CD4-positive, alpha-beta T cell treated with Interleukin-15 for 1 hour (primary cell): Measurements from ENCODE around the gene ATXN1.

Experiments
- DNase-seq: peaks from one replicate; pipeline ENCODE4 v3.0.0-alpha.2; 2020

The ATXN1 gene

DNA sequence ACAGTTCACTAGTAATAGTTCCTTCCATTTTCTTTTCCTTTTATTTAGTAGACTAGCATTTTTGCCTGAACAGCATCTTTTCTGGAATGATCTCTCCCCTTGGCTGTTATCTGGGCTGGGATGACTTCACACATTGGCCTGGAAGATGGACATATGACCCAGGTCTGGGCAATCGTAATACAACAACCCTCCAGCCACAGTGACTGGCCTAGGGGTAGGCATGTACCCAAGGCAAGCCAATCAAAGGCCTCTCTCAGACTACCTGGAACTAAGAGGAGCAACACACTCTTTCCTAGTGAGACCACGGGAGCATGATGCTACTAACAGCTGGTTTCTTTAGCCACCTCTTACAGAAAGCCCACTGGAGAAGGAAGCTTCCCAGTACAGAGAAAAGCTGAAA is 270.6 kb downstream of the ATXN1 start:
- no peak for DNase-seq

DNA sequence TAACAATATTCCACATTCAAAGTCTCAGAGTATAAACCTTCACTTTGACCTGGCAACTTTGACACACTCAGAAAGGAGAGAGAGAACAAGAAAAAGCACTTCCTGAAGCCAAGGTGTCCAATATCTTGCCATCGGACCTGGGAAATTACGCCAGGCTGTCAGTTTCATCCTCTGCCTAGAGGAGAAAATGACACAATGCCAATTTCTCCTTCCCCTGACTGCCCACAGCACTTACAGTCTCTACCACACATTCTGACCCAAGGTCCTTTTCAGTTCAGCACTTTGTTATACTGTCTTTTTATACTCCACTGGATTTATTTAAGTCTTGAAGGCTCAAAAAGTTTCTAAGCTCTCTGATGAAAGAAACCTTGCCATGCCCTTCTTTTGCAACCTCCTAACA is 272.4 kb downstream of the ATXN1 start:
- DNase-seq, result no peak

DNA sequence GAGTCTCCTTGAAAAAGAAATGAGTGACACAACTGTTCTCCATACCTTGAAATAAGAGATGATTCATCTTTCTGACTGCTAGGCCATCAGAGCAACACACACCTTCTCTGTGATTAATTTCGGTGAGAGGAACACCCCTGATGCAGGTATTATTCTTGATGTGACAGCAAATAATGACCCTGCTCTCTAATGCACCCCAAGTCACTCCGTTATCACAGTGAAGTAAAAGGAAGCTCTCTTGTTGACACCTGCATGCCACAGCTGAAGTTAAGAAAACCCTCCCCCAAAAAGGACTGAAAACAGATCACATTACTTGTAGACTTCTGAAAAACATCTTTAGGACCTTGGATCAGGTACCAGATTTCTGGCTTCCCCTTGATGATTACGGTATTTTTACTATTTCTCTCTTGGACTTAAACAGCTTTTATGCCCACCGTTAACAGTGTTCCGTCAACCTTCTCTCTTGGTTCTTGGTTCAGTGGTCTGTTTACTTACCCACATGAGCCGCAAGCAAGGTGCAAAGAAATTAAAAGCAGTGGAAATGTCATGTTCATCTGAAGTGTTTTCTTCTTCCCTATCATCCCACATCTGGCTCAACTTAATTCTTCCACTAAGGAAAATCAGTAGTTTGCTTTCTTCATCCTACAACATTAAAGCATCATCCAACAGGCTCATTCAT is 273.1 kb downstream of the ATXN1 start:
- no peak for DNase-seq

DNA sequence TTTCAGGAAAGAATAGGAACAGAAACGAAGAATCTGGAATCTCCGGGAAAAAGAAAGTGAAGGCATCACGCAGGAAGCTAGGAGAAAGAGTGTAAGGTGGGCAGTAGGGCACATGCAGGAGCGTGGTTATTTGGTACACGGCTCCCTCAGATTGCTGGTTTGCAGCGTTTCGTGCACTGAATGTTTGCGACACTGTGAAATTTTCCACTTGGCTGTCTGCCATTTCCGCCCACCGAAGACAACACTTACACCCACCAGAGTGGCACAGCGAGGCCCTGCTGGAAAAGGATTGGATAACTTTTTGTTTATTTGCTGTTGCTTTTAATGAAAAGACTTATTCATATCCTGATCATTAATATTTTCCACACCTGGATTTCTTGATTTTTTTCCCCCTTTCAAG is 274.6 kb downstream of the ATXN1 start:
- peak; percentile 30 for DNase-seq

DNA sequence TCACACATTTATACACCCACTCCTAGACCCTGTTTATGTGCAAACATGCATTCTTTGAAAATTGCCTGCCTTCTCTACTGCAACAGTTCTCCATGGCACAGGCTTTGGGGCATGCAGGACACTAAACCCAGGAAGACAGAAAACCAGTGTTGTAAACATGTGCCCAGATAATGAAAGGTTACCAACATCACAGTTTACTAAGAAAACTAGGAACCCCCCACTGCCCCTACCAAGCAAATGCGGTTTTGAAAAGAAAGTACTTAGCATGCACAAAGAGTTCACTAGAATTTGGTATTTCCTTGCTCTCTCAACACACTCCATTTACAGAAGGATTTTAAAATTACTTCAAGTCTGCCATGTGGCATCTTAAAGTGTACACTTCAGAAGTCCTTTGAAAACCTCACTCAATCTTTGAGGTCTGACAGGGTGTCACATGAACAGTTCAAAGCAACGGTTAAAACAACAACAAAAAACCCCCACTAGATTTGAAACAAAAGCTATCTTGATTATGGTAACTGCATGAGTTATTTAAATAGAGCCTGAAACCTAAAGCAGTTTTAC is 277.9 kb downstream of the ATXN1 start:
- peak; percentile 54 for DNase-seq

DNA sequence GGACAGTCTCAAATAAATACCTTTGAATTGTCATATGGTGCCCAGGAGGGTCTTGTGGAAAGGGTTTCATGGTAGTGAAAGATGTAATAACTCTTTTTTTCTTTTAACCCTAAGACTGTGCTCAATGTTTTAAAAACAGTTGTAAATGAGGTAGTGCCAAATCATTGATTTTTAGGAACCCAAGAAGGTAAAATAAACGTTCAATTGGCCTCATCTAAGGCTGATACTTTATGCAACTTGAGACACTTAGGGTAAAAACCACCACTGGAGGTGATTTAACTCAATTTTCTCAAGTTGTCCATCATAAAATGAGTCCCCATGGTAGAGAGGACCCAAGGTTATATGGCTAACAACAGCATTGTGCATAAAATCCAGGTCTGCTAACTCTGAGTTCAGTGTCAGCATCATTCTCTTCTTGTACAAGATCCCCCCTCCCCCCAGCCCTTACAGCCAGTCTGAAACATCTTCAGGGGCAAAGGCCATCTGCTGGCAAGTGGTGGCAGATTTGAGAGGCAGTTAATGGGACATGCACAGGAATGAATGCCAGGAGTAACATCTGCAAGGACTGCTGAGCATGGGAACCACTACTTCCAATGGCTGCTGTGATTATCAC is 278.5 kb downstream of the ATXN1 start:
- no peak for DNase-seq

DNA sequence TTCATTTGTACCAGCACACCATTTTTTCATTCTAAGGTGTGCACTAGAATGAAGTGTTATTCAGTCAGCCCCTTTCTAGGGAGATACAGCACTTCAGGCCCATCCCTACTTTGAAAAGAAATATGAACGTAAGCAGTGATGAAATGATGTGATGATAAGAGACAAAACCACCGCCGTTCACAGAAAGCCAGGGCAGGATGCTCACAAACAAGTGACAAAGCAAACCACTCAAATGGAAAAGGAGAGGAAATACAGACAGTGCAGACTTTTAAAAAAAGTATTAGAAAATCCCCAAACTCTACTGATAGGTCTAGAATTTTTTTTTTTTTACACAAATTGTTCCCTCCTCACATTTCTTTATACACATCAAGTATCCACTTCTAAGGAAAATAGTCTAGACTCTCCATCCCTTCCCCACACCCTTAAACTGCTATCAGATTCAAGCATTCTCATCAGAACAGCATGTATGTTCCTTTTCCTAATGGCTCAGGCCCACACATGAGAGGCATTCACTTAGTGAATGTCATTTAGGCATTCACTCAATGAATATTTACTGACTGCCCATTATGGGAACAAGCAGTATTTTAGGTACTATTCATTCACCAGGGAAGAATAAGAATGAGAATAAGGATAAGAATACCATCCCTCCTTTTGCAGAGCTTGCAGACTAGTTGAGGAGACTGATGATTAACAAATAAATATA is 279.4 kb downstream of the ATXN1 start:
- DNase-seq, result peak; percentile 83

DNA sequence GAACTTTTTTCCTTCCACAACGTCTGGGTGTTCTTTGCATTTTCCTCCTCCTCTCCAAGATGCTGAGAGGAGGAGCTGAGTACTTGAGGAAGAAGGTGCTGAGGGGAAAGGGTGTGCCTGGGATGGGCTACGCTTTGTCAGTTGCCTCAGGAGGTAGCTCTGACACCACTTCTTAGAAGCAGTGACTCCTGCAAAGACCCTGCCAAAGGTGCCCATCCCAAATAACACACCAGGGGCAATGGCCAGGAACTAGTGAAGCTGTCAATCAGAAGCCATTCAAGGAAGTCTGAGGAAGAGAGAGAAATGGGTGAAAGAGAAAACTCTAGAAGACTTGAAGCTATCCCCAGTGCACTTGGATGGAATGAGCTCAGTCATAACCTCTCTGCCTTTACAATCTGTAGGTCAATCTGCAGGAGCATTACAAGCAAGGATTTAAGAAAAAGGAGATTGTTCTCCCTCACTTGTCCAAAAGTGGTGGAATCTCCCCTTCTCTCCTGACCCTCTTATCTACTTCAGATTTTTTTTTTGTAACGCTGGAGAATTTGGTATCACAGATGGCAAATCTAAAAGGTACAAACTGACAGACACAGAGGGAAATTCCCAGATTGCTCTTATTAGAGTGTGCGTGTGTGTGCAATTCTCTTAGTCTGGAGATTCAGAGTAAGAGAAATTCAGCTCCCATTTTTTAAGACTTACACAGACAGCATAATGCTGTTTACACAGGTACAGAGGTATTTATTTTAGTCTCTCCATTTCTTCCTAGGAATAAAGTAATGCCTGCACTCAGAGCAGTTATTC is 280.3 kb downstream of the ATXN1 start:
- DNase-seq, result no peak

DNA sequence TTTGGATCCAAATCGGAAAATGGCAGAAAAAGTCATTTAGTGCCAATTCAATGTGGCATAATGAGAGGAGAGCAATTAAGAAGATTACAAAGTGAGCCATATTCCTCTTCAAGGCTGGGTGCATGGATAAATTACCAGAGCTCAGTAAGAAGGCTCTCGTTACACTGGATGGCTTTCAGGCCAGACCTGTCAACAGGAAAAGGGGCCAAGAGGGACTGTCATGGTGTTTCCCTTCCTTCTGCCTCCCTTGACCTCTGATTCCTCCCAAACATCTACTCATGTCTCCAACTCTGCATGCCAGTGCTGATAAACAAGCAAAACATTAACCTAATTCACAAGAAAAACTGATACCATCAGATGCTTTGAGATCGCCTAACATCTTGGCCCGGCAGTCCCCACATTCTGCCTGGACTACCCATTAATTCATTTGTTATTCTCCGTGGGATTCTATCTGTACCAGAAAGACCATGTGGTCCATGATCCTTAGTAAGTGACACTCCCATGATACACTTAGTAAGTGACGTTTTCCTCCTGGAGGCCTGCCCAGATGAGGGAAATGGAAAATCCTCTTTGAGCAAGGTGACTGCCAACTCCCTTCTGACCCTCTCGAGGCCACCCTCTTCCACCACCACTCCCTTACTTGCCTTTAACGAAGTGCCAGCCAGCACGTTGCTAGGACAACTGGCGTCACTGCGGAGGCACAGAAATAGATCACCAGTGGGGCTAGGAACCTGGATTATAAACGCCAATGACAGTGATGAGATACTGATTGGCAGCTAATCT is 283.7 kb downstream of the ATXN1 start:
- DNase-seq, result no peak

DNA sequence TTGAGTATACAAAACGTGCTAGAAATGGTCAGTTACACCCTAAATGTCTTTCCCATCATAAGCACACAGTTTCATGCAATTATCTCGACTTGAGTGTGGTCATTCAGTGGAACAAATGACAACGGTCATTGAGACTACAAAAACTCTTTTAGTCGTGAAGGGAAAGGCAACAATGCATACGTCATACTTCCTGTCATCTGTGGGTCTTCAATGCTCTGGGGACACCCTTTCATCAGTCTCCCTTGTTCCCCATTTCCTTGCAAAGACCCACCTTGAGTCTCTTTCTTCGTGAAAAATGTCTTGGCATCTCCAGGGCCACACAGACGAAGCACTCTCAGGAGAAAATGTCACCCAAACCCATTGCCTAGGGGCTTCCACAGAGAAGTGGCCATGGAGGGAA is 284.4 kb downstream of the ATXN1 start:
- no peak for DNase-seq

DNA sequence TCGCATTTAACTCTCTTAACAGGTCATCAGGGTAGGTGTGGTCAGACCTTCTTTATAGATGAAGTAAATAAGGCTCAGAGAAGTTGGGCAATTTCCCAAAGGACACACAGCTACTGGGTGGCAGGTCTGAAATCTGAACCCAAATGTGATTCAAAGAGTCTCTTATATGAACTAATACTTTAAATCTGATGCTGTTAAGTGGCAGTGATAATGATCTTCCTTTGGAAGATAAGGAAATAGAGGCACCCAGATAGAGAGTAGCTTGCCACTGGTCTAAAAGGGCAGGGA is 285.8 kb downstream of the ATXN1 start:
- DNase-seq, result no peak

DNA sequence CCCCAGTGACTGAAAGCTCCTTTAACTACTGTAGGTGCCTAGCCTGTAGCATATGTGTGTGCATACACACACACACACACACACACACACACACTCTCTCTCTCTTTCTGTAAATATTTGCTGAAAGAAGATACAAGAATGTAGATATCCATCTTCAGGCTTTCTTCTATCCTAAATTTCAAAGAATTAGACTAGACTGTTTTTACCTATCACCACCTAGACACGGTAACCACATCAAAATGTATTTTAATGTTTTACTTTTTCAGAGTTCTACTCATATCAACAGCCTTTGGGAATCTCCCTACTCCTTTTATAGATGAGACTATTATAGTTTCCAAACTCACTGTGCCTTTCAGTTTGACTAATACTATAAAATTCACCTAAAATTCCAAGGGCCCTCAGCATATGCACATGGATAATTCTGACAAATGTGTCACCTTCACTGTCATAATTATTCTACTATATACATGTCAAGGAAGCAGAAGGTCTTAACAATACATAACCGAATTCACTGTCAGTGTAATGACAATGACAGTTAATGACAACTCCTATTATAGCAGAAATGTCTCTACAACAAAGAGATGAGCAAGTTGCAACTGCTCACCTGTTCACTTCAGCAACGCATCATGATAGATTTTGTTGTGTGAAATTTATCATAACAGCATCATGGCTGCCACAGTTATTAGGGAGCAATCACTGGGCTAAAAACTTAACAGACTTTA is 286.3 kb downstream of the ATXN1 start:
- DNase-seq, result peak; percentile 44

DNA sequence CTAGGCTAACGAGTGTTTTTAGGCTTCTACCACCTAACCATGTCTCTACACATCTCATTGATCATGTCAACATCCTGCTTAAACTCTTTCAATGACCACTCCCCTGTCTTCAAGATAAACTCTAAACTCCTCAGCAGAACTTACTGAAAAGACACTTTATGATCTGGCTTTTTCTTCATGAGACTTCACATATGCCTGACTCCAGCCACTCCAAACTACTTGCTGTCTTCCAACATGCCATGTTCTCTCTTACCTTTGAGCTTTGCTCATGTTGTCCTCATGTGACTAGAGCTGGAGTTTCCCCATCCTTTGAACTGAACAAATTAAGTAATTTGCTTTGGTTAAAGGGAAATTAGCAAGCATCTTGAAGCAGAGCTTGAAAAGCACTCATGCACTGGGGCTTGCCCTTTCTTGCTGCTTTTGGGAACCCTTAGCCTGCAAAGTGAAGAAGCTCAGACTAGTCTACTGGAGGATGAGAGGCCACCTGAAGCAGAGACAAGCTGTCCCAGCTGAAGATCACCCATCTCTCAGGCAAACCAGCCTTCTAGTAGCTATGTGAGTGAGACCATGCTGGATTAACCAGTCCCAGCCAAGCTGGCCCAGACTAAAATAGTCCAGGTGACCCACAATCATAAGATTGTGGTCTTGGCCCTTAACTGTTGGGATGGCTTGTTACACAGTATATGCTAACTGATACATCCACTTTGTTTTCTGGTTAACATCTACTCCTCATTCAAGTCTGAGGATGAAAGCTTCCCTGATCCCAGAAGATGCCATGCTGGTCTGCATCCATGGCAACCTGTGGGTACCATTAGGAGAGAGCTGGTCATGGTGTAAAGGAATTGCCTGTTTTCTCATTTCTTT is 287.1 kb downstream of the ATXN1 start:
- no peak for DNase-seq

DNA sequence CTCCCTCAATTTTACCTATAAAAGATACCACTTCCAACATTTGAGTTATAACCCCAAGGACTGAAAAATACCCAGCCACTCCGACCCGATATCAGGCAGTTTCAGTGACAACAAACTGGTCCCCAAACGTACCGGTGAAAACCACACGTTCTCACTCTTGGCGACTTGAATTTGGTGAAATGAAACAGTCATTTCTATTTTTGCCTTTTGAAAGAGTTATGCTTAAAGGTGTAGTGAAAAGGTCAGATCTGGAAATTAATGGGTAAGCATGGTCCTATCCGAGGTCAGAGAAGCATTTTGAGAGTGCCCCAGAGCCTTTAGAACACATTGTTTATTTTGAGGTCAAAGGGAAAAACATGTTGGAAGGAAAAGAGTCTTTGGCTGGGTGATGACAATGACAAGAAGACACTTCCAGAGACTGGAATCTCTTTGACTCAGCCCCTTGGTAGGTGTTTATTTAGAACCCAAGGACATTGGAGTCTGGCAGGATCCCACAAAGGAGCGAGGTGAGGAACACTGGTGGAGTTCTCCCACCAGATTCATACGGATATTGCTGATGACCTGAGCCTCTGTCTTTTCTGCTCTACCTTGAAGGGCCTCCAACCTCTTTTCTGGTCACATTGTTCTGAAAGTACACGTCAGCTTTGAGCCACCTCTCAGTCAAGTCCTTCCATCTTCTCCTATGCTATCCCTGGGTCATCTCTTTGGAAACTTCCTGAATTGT is 287.9 kb downstream of the ATXN1 start:
- DNase-seq, result no peak

DNA sequence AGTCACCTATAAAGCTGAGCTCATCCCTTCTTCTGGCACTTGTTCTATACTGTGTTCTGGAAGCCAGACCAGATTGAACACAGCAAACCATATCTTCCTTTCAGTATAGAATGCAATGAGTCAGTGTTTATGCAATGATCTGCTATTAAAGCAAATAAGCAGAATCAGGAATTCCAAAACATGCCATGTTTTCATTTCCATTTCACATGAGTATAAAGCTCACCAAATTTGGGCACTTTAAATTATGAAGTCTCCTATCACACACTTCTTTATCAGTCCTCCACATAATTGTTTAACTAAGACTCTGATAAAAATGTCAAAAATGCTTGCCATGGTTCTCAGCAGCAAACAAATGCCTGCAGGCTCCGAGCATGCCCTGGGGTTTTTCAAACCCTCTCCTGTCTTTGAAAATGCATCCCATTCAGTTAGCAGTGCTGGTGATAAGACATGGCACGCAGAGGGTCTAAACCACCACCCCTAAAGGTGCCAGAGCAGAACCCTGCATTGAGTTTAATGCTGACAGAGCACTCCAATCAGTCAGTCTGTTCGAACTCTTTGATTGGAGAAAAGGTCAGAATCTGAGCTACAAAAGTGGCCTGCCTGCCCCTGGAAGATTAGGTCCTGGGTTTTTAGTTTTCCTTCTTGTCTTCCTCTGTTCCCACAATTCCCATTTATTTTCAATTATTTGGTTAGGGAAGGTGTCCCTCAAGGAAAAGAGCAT is 288.8 kb downstream of the ATXN1 start:
- no peak for DNase-seq

DNA sequence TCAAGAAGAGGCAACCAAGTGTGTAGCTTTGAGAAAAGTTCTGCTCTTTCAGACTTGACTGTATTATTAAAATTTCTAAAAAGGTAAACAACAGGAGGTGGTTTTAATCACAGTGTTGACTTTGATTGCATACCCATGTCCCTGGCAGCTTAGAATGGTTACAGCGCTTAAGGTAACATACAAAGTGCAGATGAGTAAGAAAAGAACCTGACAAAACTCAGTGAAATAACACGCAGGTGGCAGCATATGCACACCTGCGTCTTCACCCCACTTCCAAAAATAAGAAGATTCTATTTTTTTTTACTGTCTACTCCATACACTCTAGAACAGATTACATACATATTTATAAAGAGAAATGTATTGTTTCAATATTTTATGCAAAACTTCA is 289.4 kb downstream of the ATXN1 start:
- DNase-seq, result no peak

DNA sequence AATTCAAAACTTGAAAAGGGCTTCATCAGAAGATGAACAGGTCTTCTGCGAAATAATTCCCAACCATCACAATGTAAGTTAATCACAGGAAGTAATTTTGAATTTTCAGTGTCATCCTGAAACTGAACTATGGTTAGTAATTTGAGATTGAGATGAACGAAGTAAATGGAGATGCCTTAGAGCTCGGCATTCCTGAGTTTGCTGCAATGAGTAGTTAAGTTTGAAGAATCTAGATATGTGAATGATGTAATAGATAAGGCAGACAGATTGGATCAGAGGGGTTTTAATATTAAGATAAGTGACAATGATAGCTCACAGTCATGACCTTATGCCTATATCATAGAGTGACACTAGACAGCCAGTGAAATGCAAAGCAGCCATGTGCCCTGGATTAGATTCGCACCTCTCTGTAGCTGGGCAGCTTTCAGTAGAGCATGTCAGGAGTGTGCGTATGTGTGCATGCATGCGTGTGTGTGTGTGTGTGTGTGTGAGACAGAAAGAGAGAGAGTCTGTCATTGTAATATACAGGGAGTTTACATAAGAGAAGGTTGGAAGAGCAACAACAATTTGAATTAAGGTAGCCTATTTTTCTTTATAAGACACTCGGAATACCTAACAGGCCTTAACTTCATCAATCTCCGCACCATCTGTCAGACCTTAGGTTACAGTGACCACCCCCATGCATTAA is 289.9 kb downstream of the ATXN1 start:
- peak; percentile 45 for DNase-seq

DNA sequence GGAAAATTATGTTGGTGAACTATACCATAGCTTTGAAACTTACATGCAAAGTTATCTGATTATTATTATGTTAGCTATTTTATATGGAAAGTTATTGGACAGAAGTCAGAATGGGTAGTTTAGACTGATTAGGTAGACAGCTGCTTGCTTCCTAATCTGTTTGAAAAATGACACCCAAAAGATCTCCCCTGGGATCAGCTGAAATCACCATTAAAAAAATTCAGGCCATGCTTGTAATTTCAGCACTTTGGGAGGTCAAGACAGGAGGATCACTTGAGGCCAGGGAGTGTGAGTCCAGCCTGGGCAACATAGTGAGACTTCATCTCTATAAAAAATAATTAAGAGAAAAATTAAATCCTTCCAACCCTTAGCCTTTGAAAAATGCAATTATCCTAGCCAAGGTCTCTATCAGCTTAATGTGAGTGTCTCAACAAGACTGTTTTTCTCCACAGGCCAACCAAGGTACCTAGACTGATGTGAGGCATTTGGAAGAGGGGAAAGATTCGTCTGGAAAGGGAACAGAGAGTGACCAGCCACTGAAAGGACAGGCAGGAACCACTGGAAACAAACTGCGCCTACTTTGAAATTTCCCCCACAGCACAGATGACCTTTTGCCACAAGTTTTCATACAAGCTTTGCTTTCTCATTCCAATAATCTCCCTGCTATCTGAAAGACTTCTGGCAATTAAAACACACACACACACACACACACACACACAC is 290.6 kb downstream of the ATXN1 start:
- DNase-seq, result no peak
